Suprapubic skin (tissue), 4 donors: ENCODE measurements around the gene STX16.

Experiments used
- CTCF ChIP-seq, 2 donors: fragments of 200-600 bp in 1 of 2; fragments of 450-650 bp in 1 of 2; sonication (generic) in 1 of 2; IDR thresholded peaks; one replicate each; pipeline ENCODE4 v1.5.1; 2016 to 2019; ENCODE audit warnings: antibody characterized with exemption in 2 of 2, mild to moderate bottlenecking in 1 of 2, moderate library complexity in 1 of 2
- POLR2A ChIP-seq, 2 donors: fragments of 450-650 bp; IDR thresholded peaks; one replicate each; pipeline ENCODE4 v1.6.1; 2017; ENCODE audit warnings: antibody characterized with exemption in 2 of 2, mild to moderate bottlenecking in 2 of 2, moderate library complexity in 2 of 2
- POLR2AphosphoS5 ChIP-seq, 3 donors: sonication (generic); formaldehyde crosslinking; IDR thresholded peaks; one replicate each; pipeline ENCODE4 v1.6.1; 2017; ENCODE audit warnings: antibody characterized with exemption in 3 of 3

GRCh38 chr20:58719971-58720371, 68.9 kb downstream of the STX16 start:
- TF ChIP-seq CTCF (IDR thresholded peaks at IDR 0.05), result no peak
- TF ChIP-seq POLR2A (IDR thresholded peaks at IDR 0.05), result no peak
- no peak for TF ChIP-seq POLR2AphosphoS5 (IDR thresholded peaks at IDR 0.05)
